Measurements from ENCODE around the gene MYO7A.

MYO7A gene

GRCh38 chr11:77082838-77083565, 45.0 kb upstream of the MYO7A start:
- H3K36me3 Mint-ChIP-seq (ENCODE audit: low read depth) = peaks cover 7% of the 10 kb centered on the region
- H3K4me3 Mint-ChIP-seq = no peak overlapping the region
- H3K27me3 Mint-ChIP-seq (ENCODE audit: low read depth) = no peaks in the 10 kb centered on the region
- H3K27ac Mint-ChIP-seq = peak overlapping the region in 1 of 3 experiments; percentile 59
- peaks cover 14% of the 10 kb centered on the region for H3K4me1 Mint-ChIP-seq
- TF ChIP-seq, protein P1, sequence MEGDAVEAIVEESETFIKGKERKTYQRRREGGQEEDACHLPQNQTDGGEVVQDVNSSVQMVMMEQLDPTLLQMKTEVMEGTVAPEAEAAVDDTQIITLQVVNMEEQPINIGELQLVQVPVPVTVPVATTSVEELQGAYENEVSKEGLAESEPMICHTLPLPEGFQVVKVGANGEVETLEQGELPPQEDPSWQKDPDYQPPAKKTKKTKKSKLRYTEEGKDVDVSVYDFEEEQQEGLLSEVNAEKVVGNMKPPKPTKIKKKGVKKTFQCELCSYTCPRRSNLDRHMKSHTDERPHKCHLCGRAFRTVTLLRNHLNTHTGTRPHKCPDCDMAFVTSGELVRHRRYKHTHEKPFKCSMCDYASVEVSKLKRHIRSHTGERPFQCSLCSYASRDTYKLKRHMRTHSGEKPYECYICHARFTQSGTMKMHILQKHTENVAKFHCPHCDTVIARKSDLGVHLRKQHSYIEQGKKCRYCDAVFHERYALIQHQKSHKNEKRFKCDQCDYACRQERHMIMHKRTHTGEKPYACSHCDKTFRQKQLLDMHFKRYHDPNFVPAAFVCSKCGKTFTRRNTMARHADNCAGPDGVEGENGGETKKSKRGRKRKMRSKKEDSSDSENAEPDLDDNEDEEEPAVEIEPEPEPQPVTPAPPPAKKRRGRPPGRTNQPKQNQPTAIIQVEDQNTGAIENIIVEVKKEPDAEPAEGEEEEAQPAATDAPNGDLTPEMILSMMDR (IDR thresholded peaks at IDR 0.05; ENCODE audit: unreplicated experiment in 3 of 3) = no peak
- H3K9me3 Mint-ChIP-seq = peaks cover 6% of the 10 kb centered on the region

- peaks cover 14% of the 10 kb centered on the region for H3K4me1 Mint-ChIP-seq
- H3K9me3 Mint-ChIP-seq = peaks cover 2% of the 10 kb centered on the region
- TF ChIP-seq, protein P1 (IDR thresholded peaks at IDR 0.05; ENCODE audit: unreplicated experiment in 3 of 3) = no peak
- no peak overlapping the region for H3K27ac Mint-ChIP-seq
- H3K27me3 Mint-ChIP-seq (ENCODE audit: low read depth) = no peaks in the 10 kb centered on the region
- H3K4me3 Mint-ChIP-seq = no peak overlapping the region
- H3K36me3 Mint-ChIP-seq (ENCODE audit: low read depth) = peaks cover 6% of the 10 kb centered on the region
These were observed 44.3 kb upstream of the MYO7A start for GRCh38 chr11:77083566-77084245.

DNA sequence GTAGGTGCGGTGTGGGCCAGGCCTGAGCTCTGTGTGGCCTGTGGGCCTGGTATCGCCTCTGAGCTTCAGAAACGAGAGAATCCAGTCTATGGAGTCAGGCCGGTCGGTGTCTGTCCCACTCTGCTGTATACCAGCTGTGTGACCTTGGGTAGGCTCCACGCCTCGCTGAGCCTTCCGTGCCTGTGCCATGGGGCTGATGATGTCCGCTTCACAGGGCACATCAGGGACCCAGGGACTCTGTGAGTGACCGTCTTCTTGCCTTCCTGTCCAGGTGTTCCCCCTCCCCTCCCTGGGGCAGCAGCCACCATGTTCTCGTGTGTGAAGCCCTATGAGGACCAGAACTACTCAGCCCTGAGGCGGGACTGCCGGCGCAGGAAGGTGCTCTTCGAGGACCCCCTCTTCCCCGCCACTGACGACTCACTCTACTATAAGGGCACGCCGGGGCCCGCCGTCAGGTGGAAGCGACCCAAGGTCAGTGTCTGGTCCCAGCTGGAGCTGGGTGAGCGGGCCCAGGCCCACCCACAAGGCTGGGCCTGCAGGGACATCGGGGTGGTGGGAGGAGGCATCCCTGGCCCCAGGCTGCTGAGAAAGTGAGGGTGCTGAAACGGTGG, 43.4 kb upstream of the MYO7A start:
- peaks cover 14% of the 10 kb centered on the region for H3K4me1 Mint-ChIP-seq
- TF ChIP-seq, protein P1 (IDR thresholded peaks at IDR 0.05; ENCODE audit: unreplicated experiment in 3 of 3) = no peak
- H3K27me3 Mint-ChIP-seq (ENCODE audit: low read depth) = no peaks in the 10 kb centered on the region
- no peaks in the 10 kb centered on the region for H3K9me3 Mint-ChIP-seq
- H3K27ac Mint-ChIP-seq = no peak overlapping the region
- H3K4me3 Mint-ChIP-seq = no peak overlapping the region
- no peaks in the 10 kb centered on the region for H3K36me3 Mint-ChIP-seq (ENCODE audit: low read depth)

DNA sequence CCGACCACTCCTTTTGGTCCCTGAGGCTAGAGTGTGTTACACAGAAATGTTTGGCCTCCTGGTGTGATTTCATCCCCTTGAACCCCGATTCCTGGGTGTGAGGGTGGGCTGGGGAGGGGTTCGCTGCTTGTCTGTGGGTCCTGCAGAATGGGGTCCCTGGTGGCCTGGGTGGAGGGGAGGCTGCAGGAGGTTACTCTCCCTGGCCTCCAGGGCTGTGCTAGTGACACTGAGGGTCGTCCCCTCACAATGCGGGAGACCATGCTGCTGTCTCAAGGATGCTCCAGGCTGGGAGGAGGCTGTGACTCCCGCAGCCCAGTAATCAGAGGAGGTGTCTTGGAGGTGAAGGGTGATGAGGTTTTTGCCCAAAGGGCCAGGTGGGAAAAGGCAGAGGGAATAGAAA, 42.4 kb upstream of the MYO7A start:
- H3K4me3 Mint-ChIP-seq = no peak overlapping the region
- peaks cover 14% of the 10 kb centered on the region for H3K4me1 Mint-ChIP-seq
- H3K27me3 Mint-ChIP-seq (ENCODE audit: low read depth) = no peaks in the 10 kb centered on the region
- TF ChIP-seq, protein P1 (IDR thresholded peaks at IDR 0.05; ENCODE audit: unreplicated experiment in 3 of 3) = no peak
- no peaks in the 10 kb centered on the region for H3K9me3 Mint-ChIP-seq
- H3K27ac Mint-ChIP-seq = no peak overlapping the region
- no peaks in the 10 kb centered on the region for H3K36me3 Mint-ChIP-seq (ENCODE audit: low read depth)

GRCh38 chr11:77086521-77087472, 41.2 kb upstream of the MYO7A start:
- H3K36me3 Mint-ChIP-seq (ENCODE audit: low read depth) = no peaks in the 10 kb centered on the region
- no peaks in the 10 kb centered on the region for H3K27me3 Mint-ChIP-seq (ENCODE audit: low read depth)
- no peaks in the 10 kb centered on the region for H3K9me3 Mint-ChIP-seq
- H3K4me1 Mint-ChIP-seq = peaks cover 12% of the 10 kb centered on the region
- TF ChIP-seq, protein P1 (IDR thresholded peaks at IDR 0.05; ENCODE audit: unreplicated experiment in 3 of 3) = no peak
- H3K27ac Mint-ChIP-seq = peak overlapping the region in 1 of 3 experiments; percentile 27
- H3K4me3 Mint-ChIP-seq = no peak overlapping the region
